Sigmoid colon (tissue), 4 donors: Measurements from ENCODE around the gene SPSB1.

Source experiments
- EP300 ChIP-seq, 4 donors: sonication (generic); formaldehyde crosslinking; IDR thresholded peaks; one replicate each; pipeline ENCODE4 v1.6.1; 2017; ENCODE audit warnings: antibody characterized with exemption in 4 of 4
- POLR2A ChIP-seq, 2 donors: fragments of 450-650 bp; IDR thresholded peaks; one replicate each; pipeline ENCODE4 v1.6.1; 2016; ENCODE audit warnings: antibody characterized with exemption in 2 of 2, mild to moderate bottlenecking in 2 of 2, moderate library complexity in 2 of 2
- TF ChIP-seq, protein P1 (sequence below), 4 experiments: fragments of 450-650 bp in 3 of 4; fragments of 200-600 bp in 1 of 4; IDR thresholded peaks; one replicate each; pipeline ENCODE4 v1.5.1; 2016 to 2019; ENCODE audit warnings: antibody characterized with exemption in 4 of 4, mild to moderate bottlenecking in 3 of 4, moderate library complexity in 2 of 4

- TF ChIP-seq EP300 (IDR thresholded peaks at IDR 0.05) (no peak), POLR2A (IDR thresholded peaks at IDR 0.05) (no peak)
- TF ChIP-seq, protein P1, sequence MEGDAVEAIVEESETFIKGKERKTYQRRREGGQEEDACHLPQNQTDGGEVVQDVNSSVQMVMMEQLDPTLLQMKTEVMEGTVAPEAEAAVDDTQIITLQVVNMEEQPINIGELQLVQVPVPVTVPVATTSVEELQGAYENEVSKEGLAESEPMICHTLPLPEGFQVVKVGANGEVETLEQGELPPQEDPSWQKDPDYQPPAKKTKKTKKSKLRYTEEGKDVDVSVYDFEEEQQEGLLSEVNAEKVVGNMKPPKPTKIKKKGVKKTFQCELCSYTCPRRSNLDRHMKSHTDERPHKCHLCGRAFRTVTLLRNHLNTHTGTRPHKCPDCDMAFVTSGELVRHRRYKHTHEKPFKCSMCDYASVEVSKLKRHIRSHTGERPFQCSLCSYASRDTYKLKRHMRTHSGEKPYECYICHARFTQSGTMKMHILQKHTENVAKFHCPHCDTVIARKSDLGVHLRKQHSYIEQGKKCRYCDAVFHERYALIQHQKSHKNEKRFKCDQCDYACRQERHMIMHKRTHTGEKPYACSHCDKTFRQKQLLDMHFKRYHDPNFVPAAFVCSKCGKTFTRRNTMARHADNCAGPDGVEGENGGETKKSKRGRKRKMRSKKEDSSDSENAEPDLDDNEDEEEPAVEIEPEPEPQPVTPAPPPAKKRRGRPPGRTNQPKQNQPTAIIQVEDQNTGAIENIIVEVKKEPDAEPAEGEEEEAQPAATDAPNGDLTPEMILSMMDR (IDR thresholded peaks at IDR 0.05), result no peak
Measured at GRCh38 chr1:9258629-9259028, 34.1 kb upstream of the SPSB1 start.
